K562 (cell line): Measurements from ENCODE around the gene GJB4. TPM values are rescaled to one million over a fixed set of nuclear protein-coding genes. Genes with fewer than 3 reads are reported as not detected.

Experiments
- ATAC-seq: fragments of 200-7000 bp; cut with Tn5 transposase; 3 replicates; pipeline ENCODE4 v1.9.1; 2020; ENCODE audit warnings: moderate library complexity
- BruUV-seq: library from RNA; stranded (reverse); fragments of 400-500 nt; replicated peaks from 2 replicates; lab custom pipeline; 2021; lab: Mats Ljungman, UMichigan
- CTCF ChIA-PET: fragments of 300-600 bp; formaldehyde crosslinking; extraction: SDS; loops from one replicate; lab custom pipeline; 2021; ENCODE audit warnings: low intra/inter-chr PET ratio; lab: Yijun Ruan, JAX
- POLR2A ChIA-PET: fragments of 300-600, 350-650 bp; sonication (Branson Sonifier 250); formaldehyde crosslinking; extraction: SDS; loops from one replicate; lab custom pipeline; 2021; ENCODE audit warnings: antibody characterized with exemption, inconsistent platforms; lab: Yijun Ruan, JAX
- DNase-seq, 4 experiments: peaks; one replicate each; pipeline versions ENCODE4 v3.0.0 to v3.0.0-alpha.2; 2011 to 2018; ENCODE audit warnings: low spot score in 3 of 4, mixed read lengths in 3 of 4; ENCODE audit errors: extremely low read depth in 1 of 4
- FAIRE-seq: peaks from 2 replicates; lab custom pipeline; 2011; peaks lifted over from hg19 to GRCh38; lab: Jason Lieb, UNC
- H2AFZ ChIP-seq: 2 replicates; pipeline ENCODE4 v1.6.0; 2011; ENCODE audit warnings: low read depth, low read length, control low read depth, inconsistent platforms
- H3K27ac ChIP-seq: fragments of 200-600 bp; 3 replicates; pipeline ENCODE4 v1.8.0; 2011; ENCODE audit warnings: low read depth, mild to moderate bottlenecking, control low read depth, inconsistent platforms, low read length, moderate library complexity, mixed read lengths; ENCODE audit errors: extremely low read depth
- H3K27me3 ChIP-seq, 2 experiments: fragments of 300-600 bp in 1 of 2; 2 replicates in 1 of 2; 3 replicates in 1 of 2; pipeline versions ENCODE4 v1.6.0 to v1.8.0; 2011; ENCODE audit warnings: inconsistent platforms in 2 of 2, low read length in 2 of 2, mild to moderate bottlenecking in 1 of 2, mixed read lengths in 1 of 2, moderate library complexity in 1 of 2; ENCODE audit not compliant: control insufficient read depth in 2 of 2, insufficient read depth in 2 of 2
- H3K36me3 ChIP-seq: fragments of 300-600 bp; 3 replicates; pipeline ENCODE4 v1.8.0; 2011; ENCODE audit warnings: mild to moderate bottlenecking, low read length, inconsistent platforms; ENCODE audit not compliant: control insufficient read depth, insufficient read depth
- H3K4me1 ChIP-seq, 2 experiments: fragments of 200-600 bp in 1 of 2; replicated peaks in 1 of 2; 2 replicates in 1 of 2; 3 replicates in 1 of 2; pipeline versions ENCODE4 v1.5.1 to v1.8.0; 2011; ENCODE audit warnings: inconsistent platforms in 2 of 2, low read length in 2 of 2, mild to moderate bottlenecking in 1 of 2, mixed read lengths in 1 of 2, moderate library complexity in 1 of 2; ENCODE audit not compliant: control insufficient read depth in 2 of 2, insufficient read depth in 2 of 2
- H3K4me2 ChIP-seq: 2 replicates; pipeline ENCODE4 v1.6.1; 2011; ENCODE audit warnings: low read length, control low read depth, inconsistent platforms, mixed read lengths; ENCODE audit not compliant: insufficient read depth
- H3K4me3 ChIP-seq: fragments of 200-600 bp; sonication (generic), shearing (Covaris generic); 2 replicates; pipeline ENCODE4 v1.5.1; 2016; ENCODE audit warnings: control low read depth, inconsistent platforms
- H3K79me2 ChIP-seq: fragments of 200-600 bp; 3 replicates; pipeline ENCODE4 v1.8.0; 2011; ENCODE audit warnings: low read length, inconsistent platforms; ENCODE audit not compliant: control insufficient read depth, insufficient read depth
- H3K9ac ChIP-seq, 2 experiments: 2 replicates each; pipeline versions ENCODE4 v1.6.0 to v1.6.1; 2011; ENCODE audit warnings: low read depth in 2 of 2, low read length in 2 of 2, control low read depth in 1 of 2, inconsistent platforms in 1 of 2, mild to moderate bottlenecking in 1 of 2, mixed read lengths in 1 of 2; ENCODE audit not compliant: insufficient read depth in 1 of 2
- H3K9me1 ChIP-seq: one replicate; pipeline ENCODE4 v1.6.0; 2011; ENCODE audit warnings: inconsistent platforms, mild to moderate bottlenecking, low read length, moderate library complexity; ENCODE audit not compliant: control insufficient read depth, insufficient read depth
- H3K9me3 ChIP-seq: replicated peaks from 2 replicates; pipeline ENCODE4 v1.5.1; 2011; ENCODE audit warnings: low read depth, low read length, inconsistent platforms; ENCODE audit not compliant: control insufficient read depth, insufficient read depth
- H4K20me1 ChIP-seq: replicated peaks from 2 replicates; pipeline ENCODE4 v1.6.1; 2011; ENCODE audit warnings: low read length, inconsistent platforms, mixed read lengths; ENCODE audit not compliant: control insufficient read depth, insufficient read depth
- ADNP ChIP-seq: fragments of 200-800 bp; sonication (Bioruptor generic); IDR thresholded peaks from 2 replicates; pipeline ENCODE4 v1.6.1; 2016; ENCODE audit warnings: missing genetic modification characterization, missing compliant biosample characterization
- ARID3B ChIP-seq: fragments of 250-450 bp; sonication (Bioruptor Pico); IDR thresholded peaks from 2 replicates; pipeline ENCODE4 v1.4.0; 2020; ENCODE audit warnings: borderline replicate concordance
- ATF4 ChIP-seq: fragments of 450-650 bp; formaldehyde crosslinking; IDR thresholded peaks from 2 replicates; pipeline ENCODE4 v1.4.0; 2022; ENCODE audit warnings: mild to moderate bottlenecking, moderate library complexity
- BCOR ChIP-seq: fragments of 450-650 bp; IDR thresholded peaks from 2 replicates; pipeline ENCODE4 v1.6.1; 2016
- COPS2 ChIP-seq: fragments of 450-650 bp; conservative IDR thresholded peaks from 2 replicates; pipeline ENCODE4 v1.6.1; 2016; ENCODE audit warnings: mild to moderate bottlenecking, moderate library complexity
- HCFC1 ChIP-seq: IDR thresholded peaks from 2 replicates; pipeline ENCODE4 v1.6.1; 2012; ENCODE audit warnings: low read depth, low read length, improper control_type of control experiment
- HDAC2 ChIP-seq: fragments of 450-650 bp; IDR thresholded peaks from 2 replicates; pipeline ENCODE4 v1.6.1; 2016; ENCODE audit warnings: mild to moderate bottlenecking
- MAFG ChIP-seq: fragments of 450-650 bp; conservative IDR thresholded peaks from 2 replicates; pipeline ENCODE4 v1.6.1; 2016; ENCODE audit warnings: missing genetic modification characterization, missing compliant biosample characterization
- MXI1 ChIP-seq: IDR thresholded peaks from 2 replicates; pipeline ENCODE4 v1.6.1; 2011; ENCODE audit warnings: low read depth, mild to moderate bottlenecking, improper control_type of control experiment, low read length
- POLR2G ChIP-seq: fragments of 200-400 bp; formaldehyde crosslinking; IDR thresholded peaks from 2 replicates; pipeline ENCODE4 v1.6.1; 2017; ENCODE audit warnings: low read depth, mild to moderate bottlenecking, antibody characterized with exemption, low read length, moderate library complexity
- RFX7 ChIP-seq: fragments of 250-450 bp; sonication (Bioruptor Pico); IDR thresholded peaks from 2 replicates; pipeline ENCODE4 v1.5.1; 2021; ENCODE audit warnings: mild to moderate bottlenecking
- RHOXF2B ChIP-seq: fragments of 250-450 bp; sonication (Bioruptor Pico); conservative IDR thresholded peaks from 2 replicates; pipeline ENCODE4 v1.5.1; 2021
- SMARCA5 ChIP-seq: fragments of 450-650 bp; IDR thresholded peaks from 2 replicates; pipeline ENCODE4 v1.6.1; 2016
- SNAPC5 ChIP-seq: fragments of 250-450 bp; sonication (Bioruptor Pico); IDR thresholded peaks from 2 replicates; pipeline ENCODE4 v1.8.0; 2021; ENCODE audit warnings: moderate library complexity, mild to moderate bottlenecking, inconsistent platforms
- TBL1XR1 ChIP-seq, 2 experiments: IDR thresholded peaks; 2 replicates each; pipeline ENCODE4 v1.6.1; 2012; ENCODE audit warnings: improper control_type of control experiment in 2 of 2, low read length in 2 of 2, mild to moderate bottlenecking in 1 of 2
- VEZF1 ChIP-seq: fragments of 200-800 bp; sonication (Bioruptor generic); IDR thresholded peaks from 2 replicates; pipeline ENCODE4 v1.6.1; 2017; ENCODE audit warnings: missing genetic modification characterization, missing compliant biosample characterization
- WHSC1 ChIP-seq: IDR thresholded peaks from one replicate; pipeline ENCODE4 v1.6.1; 2012; ENCODE audit warnings: low read length, control low read depth, inconsistent platforms
- ZFP36 ChIP-seq: fragments of 150-350 bp; IDR thresholded peaks from 2 replicates; pipeline ENCODE4 v1.6.1; 2018; ENCODE audit warnings: low read length, low read depth; ENCODE audit not compliant: partially characterized antibody
- ZNF282 ChIP-seq: sonication (generic); formaldehyde crosslinking; IDR thresholded peaks from 2 replicates; pipeline ENCODE4 v1.8.1; 2023; ENCODE audit warnings: missing genetic modification reagents
- ZNF316 ChIP-seq: fragments of 450-650 bp; IDR thresholded peaks from 2 replicates; pipeline ENCODE4 v1.6.1; 2016
- ZSCAN29 ChIP-seq: fragments of 450-650 bp; IDR thresholded peaks from 2 replicates; pipeline ENCODE4 v1.6.1; 2017
- WGBS: fragments of 100-300 bp; shearing (Covaris generic); methylation state at CpG from one replicate; pipeline ENCODE4 v1.1.6; 2016; ENCODE audit warnings: low coverage, mixed read lengths; ENCODE audit not compliant: insufficient coverage; ENCODE audit errors: missing lambda C conversion rate; 5-methylcytosine and 5-hydroxymethylcytosine counted together
- in situ Hi-C: fragments of 300-500 bp; cut with MboI; formaldehyde crosslinking; loops from 4 replicates; pipeline ENCODE4 v1.15.0; 2018; ENCODE audit warnings: inconsistent platforms, mixed read lengths
- intact Hi-C: fragments of 100-400 bp; cut with micrococcal nuclease; formaldehyde crosslinking; loops from 2 replicates; pipeline ENCODE4 v1.14.2; 2022
- polyA plus RNA-seq, 8 experiments: library from polyadenylated mRNA; depleted of rRNA in 4 of 8; stranded (reverse) in 5 of 8; unstranded in 3 of 8; fragments of >200 nt; fragmentation: Nextera tagmentation in 2 of 8; fragmentation: Illumina TruSeq in 1 of 8; extraction: Ambion mirVana in 2 of 8; extraction: Trizol in 1 of 8; gene quantifications; 2 replicates each; pipeline versions ENCODE4 v1.2.1 to v1.2.3, GENCODE V29; 2011 to 2014; ENCODE audit warnings: inconsistent platforms in 1 of 8, missing spikeins in 1 of 8
- total RNA-seq, 7 experiments: library from RNA; depleted of rRNA in 6 of 7; stranded (reverse); fragments of >200 nt in 6 of 7; fragmentation: Illumina TruSeq in 2 of 7; extraction: Trizol in 2 of 7; gene quantifications; 2 replicates each; pipeline versions ENCODE4 v1.2.1 to v1.2.3, GENCODE V29; 2011 to 2021; ENCODE audit warnings: low replicate concordance in 1 of 7

The GJB4 gene
- total and polyA plus RNA-seq, 9 of the 15 experiments (the other 6 are each of a cell fraction or from before 2014, with no cell fraction given), result 0.03 TPM; not detected in 8

- no peak for TF ChIP-seq POLR2G
- peak; percentile 67 for TF ChIP-seq SMARCA5
- no peak for TF ChIP-seq COPS2
- no peak for TF ChIP-seq TBL1XR1 (IDR thresholded peaks at IDR 0.05; ENCODE audit: low read length in 2 of 2)
- no peak for TF ChIP-seq MAFG (tag)
- peak; percentile 70; the same call in 1 of the 2 replicates for TF ChIP-seq BCOR
- no peak for TF ChIP-seq ARID3B (CRISPR knock-in tag)
- TF ChIP-seq ZFP36, result peak; percentile 88
- TF ChIP-seq ZNF282 (CRISPR knock-in tag), result no peak
Observed at GRCh38 chr1:34746785-34747637, 12.5 kb upstream of the GJB4 start (continued).

GRCh38 chr1:34747638-34747941, 11.9 kb upstream of the GJB4 start:
- ATAC-seq (no peak), DNase-seq (no peak), FAIRE-seq (no peak)
- ChIA-PET CTCF (no interaction called here), POLR2A (no interaction called here)
- no peaks in the 10 kb centered on the region for H3K79me2 ChIP-seq
- peaks cover 6 to 15% of the 10 kb centered on the region in 2 experiments; a peak in 2 of 5 replicates for H3K27me3 ChIP-seq
- H3K36me3 ChIP-seq, result no peaks in the 10 kb centered on the region
- no peaks in the 10 kb centered on the region for H3K4me1 ChIP-seq
- no peaks in the 10 kb centered on the region for H3K9me1 ChIP-seq
- no peak overlapping the region for H3K27ac ChIP-seq
- H3K4me2 ChIP-seq, result no peak overlapping the region
- no peak overlapping the region for H3K9ac ChIP-seq
- BruUV-seq, result no TSS peak
- WGBS, result 0% methylated on average over 4 of the region's 6 CpGs
- H2AFZ ChIP-seq, result no peak overlapping the region
- in situ Hi-C loops (loop anchor here (10.0 kb wide), 1 partner anchor 1113 kb away; no protein-coding TSS in a partner anchor), intact Hi-C loops (no loop called here)
- no peak overlapping the region for H3K4me3 ChIP-seq
- peaks cover 11% of the 10 kb centered on the region; the same call in 1 of the 2 replicates for H4K20me1 ChIP-seq
- H3K9me3 ChIP-seq, result no peaks in the 10 kb centered on the region
- TF ChIP-seq VEZF1 (CRISPR knock-in tag), result no peak
- TF ChIP-seq ZNF316, result no peak
- TF ChIP-seq WHSC1, result no peak
- no peak for TF ChIP-seq RFX7 (CRISPR knock-in tag)
- TF ChIP-seq ZSCAN29, result no peak
- TF ChIP-seq RHOXF2B (CRISPR knock-in tag), result no peak
- TF ChIP-seq HDAC2, result no peak
- TF ChIP-seq HCFC1, result no peak
- TF ChIP-seq SNAPC5, result no peak
- no peak for TF ChIP-seq MXI1
- no peak for TF ChIP-seq ADNP (tag)
- no peak for TF ChIP-seq ATF4 (CRISPR knock-in tag)
